ENCODE results near the gene SLC7A5.

The SLC7A5 gene

DNA sequence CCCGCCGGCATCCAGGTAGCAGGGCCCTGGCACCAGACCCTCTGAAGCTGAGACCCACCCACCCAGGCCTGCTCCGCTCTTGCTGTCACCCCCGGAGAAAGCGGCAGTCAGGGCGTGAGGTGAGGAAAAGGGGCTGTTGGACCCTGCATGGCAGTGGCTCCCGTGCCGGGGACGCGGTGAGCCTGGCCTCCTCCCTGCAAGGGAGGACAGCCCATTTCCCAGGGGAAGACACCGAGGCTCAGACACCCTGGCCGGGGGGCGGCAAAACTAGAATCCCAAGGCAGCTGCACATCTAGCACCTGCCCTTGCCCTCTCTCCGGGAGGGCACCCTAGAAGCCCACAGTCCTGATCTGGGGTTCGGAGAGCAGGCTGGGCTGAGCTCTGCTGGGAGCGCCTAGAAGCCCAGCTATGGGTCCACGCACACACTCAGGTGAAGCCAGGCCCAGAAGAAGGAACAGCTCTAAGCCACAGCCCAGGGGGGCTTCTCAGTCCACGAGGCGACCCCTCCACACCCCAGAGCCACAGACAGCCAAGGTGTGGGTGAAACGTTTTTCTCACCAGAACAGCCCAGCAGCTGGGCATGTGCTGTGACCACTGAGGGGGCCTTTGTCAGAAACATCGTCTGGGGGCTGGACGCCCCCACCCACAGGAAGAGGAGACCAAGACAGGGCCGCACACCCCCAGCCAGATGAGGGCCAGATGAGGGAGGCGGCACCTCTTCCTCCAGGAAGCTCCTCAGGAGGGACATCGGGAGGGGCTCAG is 22.4 kb downstream of the SLC7A5 start:
- DNase-seq (ENCODE audit: low read depth in 1 of 2, low spot score in 1 of 2) = no peak

DNA sequence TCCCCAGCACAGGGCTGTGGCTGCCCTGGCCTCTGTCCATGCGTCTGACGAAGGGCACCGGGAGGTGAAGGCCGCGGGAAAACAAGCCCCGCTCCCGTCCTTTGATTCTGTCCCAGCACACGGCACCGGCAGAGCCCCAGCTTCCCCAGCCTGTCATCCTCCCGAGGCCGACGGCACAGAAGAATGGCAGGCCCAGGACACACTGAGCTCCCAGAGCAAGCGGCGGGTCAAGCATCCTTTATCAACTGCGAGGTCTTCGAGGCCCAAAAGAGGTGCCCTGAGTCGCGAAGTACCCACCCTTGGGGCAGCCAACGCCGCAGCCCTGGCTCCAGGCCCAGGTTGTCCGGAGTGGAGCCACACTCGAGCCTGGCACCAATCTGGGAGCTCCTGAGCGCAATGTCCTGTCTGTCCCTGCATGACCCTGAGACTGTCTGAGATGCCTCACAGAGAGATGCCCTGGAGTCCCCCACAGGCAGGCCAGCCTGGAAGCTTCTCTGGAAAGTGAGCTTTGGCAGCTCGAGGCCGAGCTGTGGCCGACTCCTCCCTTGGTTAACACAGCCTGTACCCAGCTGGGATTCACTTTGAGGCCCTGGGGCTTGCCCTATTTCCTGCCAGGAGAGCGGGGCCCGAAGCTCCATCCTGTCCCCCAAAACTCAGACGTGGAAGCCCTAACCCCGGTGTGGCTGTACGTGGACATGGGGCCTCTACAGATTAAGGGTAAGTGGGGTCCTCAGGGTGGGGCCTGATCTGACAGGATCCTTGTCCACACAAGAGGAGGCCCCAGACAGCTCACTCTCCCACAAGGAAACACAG is 23.3 kb downstream of the SLC7A5 start:
- no peak for DNase-seq (ENCODE audit: low read depth in 1 of 2, low spot score in 1 of 2)

- no peak for DNase-seq (ENCODE audit: low read depth in 1 of 2, low spot score in 1 of 2)
These were observed 24.1 kb downstream of the SLC7A5 start for GRCh38 chr16:87845213-87845612.

GRCh38 chr16:87844809-87845208 is 24.5 kb downstream of the SLC7A5 start:
- no peak for DNase-seq (ENCODE audit: low read depth in 1 of 2, low spot score in 1 of 2)

DNA sequence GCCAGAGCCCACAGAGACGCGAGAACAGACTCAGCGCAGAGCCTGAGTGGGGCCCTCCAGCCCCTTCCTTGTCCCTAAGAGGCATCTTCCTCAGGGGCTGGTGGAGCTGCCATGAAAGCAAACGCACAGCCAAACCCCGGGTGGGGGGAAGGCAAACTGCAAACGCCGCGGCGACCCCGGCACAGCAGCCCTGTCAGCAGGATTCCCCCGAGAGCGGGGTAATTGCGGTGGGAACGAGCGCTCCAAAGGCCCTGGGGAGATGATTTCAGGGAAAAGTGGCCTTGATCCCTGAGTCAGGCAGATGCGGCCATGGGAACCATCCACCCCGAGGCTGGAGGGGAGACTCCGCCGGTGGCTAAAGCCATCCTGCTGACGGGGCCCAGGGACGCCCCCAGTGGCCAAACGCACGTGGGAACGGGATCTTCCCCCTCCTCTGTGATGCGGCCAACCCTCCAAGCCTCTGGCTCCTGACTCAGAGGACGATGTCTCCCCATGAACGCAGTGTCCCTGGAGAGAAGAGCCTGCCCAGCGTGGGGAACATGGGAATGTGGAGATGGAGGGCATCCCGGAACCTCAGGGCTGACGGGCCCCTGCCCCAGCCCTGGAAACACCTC is 25.1 kb downstream of the SLC7A5 start:
- DNase-seq (ENCODE audit: low read depth in 1 of 2, low spot score in 1 of 2) = no peak

DNA sequence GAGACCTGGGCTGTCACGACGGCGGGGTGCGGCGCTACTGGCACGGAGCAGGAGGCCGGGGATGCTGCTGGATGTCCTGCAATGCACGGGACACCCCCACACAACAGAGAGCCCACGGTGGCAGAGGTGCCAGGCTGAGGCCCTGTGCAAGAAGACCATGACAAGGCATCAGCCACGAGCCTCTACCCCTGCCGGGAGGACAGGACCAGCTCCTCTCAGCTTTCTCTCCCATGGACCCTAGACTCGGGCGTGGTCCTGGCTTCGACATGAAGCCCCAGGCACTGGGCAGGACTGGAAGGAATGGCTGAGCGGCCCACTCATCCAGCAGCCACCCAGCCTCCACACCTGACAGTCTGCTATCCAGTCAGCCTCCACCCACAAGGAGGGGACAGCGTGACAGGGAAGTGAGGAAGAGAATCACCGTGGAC is 25.6 kb downstream of the SLC7A5 start:
- DNase-seq (ENCODE audit: low read depth in 1 of 2, low spot score in 1 of 2) = no peak

- no peak for DNase-seq (ENCODE audit: low read depth in 1 of 2, low spot score in 1 of 2)
These were observed 27.0 kb downstream of the SLC7A5 start for GRCh38 chr16:87842209-87842869.

GRCh38 chr16:87841340-87842208 is 27.7 kb downstream of the SLC7A5 start:
- DNase-seq (ENCODE audit: low read depth in 1 of 2, low spot score in 1 of 2) = no peak

DNA sequence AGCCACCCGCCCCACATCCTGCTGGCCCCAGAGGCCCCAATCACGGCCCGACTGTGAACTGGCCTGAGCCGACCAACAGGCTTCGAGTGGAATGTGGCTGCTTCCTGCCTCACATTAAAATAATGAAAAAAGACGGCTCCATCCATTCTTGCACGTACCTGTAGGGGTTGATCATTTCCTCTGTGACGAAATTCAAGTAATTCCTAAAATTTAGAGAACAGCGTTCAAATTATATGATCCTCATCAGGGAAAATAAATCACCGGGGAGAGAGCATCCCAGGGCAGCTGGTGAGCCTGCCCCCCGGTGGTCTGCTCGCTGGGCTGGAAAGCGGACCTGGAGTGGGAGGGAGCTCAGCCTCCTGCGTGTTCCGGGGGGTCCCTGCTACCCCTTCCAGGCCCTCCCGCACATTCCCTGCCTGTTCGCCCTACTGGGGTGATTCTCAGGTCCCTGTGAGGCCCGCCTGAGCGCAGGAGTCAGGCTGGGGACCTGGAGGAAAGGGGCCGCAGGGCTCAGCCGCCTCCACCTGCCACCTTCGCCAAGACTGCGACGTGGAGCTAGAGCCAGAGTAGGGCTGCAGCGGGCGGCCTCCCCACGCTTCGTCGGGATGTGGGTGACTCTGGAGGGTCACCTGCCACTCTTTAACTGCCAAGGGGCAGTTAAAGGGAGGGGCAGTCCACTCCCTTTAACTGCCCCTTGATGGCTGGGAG is 28.9 kb downstream of the SLC7A5 start:
- DNase-seq (ENCODE audit: low read depth in 1 of 2, low spot score in 1 of 2) = no peak

GRCh38 chr16:87839542-87840270 is 29.6 kb downstream of the SLC7A5 start:
- no peak for DNase-seq (ENCODE audit: low read depth in 1 of 2, low spot score in 1 of 2)

DNA sequence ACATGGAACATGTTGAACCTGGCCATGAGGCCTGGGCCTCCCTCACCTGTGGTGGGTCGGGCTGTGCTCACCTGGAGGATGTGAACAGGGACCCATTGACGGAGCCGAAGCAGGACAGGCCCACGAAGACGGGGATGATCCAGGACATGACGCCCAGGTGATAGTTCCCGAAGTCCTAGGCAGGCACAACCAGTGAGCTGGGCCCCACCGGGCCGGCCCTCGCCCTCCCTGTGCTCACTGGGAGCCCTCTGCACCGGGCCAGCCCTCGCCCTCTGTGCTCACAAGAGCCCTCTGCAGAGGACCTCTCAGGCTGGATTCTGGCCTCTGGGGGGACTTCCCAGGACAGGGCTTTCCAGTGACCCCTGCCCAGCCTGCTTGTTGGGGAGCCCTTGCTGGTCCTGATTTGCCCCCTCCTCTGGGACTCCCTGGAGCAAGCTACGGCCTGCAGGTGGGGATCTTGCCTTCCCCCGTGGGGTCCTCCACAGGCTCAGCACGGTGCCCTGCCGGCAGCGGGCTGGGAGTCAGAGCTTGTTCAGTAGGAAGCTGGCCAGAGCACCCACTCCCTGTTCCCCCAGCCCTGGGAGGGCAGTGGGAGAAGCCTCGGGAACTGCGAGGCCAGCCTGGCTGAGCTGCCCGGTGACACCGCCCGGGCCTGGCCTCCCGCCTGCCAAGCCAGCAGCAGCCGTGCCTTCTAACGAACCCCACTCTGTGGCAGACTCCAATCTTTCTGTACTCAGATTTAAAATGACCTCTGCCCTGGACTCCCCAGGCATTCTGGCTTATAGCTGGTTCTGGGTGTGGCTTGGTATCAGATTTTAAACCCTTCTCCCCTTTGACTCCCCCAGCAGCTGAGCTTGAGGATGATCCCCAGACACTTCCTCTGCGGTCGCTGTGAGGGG is 30.4 kb downstream of the SLC7A5 start:
- DNase-seq (ENCODE audit: low read depth in 1 of 2, low spot score in 1 of 2) = no peak

GRCh38 chr16:87837627-87838289 is 31.5 kb downstream of the SLC7A5 start:
- no peak for DNase-seq (ENCODE audit: low read depth in 1 of 2, low spot score in 1 of 2)

- DNase-seq (ENCODE audit: low read depth in 1 of 2, low spot score in 1 of 2) = no peak
These were observed 32.3 kb downstream of the SLC7A5 start for GRCh38 chr16:87836844-87837581.

GRCh38 chr16:87836346-87836843 is 32.9 kb downstream of the SLC7A5 start:
- DNase-seq (ENCODE audit: low read depth in 1 of 2, low spot score in 1 of 2) = no peak

DNA sequence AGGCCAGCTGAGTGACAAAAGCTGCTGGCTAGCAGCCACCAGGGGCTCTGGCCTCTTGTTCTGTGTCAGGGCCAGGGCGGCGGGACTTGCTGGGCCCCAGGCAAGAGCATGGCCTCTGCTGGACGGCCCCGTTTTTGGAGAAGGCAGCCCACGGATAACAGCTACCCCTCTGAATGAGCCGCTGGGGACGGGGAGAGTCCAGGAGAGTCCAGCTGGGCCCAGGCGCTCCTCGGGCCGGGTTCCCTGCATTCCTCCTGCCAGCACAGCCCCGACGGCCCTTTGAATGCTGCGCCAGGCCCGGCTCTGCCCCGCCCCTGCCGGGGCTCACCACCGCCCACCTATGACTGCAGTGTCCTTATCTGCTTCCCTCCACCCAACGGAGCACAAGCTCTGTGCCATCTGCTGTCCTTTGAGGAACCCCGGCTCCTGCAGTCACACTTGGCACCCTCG is 33.4 kb downstream of the SLC7A5 start:
- DNase-seq (ENCODE audit: low read depth in 1 of 2, low spot score in 1 of 2) = no peak

- no peak for DNase-seq (ENCODE audit: low read depth in 1 of 2, low spot score in 1 of 2)
These were observed 34.4 kb downstream of the SLC7A5 start for GRCh38 chr16:87834668-87835473.
